Body of pancreas (tissue), 4 donors: ENCODE results near the gene NKX1-2.

Source experiments
- POLR2A ChIP-seq, 3 donors: fragments of 450-650 bp; IDR thresholded peaks; one replicate each; pipeline ENCODE4 v1.6.1; 2016; ENCODE audit warnings: antibody characterized with exemption in 3 of 3, mild to moderate bottlenecking in 2 of 3
- TF ChIP-seq, protein P1 (sequence below), 7 experiments: fragments of 450-650 bp in 4 of 7; fragments of 200-600 bp in 3 of 7; sonication (generic) in 3 of 7; IDR thresholded peaks; one replicate each; pipeline ENCODE4 v1.5.1; 2016 to 2019; ENCODE audit warnings: antibody characterized with exemption in 7 of 7

DNA sequence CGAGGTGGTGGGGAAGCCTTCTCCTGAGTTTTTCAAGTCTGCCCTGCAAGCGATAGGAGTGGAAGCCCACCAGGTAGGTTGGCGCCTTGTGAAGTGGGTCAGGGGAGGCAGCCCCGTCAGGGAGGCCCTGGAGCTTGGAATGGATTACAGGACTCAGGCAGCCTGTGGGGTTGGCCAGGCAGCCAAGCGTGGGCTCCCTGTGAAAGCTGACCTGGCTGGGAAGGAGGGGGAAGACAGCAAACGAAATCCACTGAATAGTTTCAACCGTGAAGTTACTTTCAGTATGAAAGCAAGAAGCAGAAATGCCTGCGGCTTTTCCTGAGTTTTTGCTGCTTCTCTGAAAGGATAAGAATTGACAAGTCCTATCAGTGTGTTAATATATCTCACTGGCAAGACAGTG, 48.2 kb upstream of the NKX1-2 start:
- TF ChIP-seq, protein P1, sequence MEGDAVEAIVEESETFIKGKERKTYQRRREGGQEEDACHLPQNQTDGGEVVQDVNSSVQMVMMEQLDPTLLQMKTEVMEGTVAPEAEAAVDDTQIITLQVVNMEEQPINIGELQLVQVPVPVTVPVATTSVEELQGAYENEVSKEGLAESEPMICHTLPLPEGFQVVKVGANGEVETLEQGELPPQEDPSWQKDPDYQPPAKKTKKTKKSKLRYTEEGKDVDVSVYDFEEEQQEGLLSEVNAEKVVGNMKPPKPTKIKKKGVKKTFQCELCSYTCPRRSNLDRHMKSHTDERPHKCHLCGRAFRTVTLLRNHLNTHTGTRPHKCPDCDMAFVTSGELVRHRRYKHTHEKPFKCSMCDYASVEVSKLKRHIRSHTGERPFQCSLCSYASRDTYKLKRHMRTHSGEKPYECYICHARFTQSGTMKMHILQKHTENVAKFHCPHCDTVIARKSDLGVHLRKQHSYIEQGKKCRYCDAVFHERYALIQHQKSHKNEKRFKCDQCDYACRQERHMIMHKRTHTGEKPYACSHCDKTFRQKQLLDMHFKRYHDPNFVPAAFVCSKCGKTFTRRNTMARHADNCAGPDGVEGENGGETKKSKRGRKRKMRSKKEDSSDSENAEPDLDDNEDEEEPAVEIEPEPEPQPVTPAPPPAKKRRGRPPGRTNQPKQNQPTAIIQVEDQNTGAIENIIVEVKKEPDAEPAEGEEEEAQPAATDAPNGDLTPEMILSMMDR (IDR thresholded peaks at IDR 0.05): no peak
- no peak for TF ChIP-seq POLR2A (IDR thresholded peaks at IDR 0.05)
